GM21381 (cell line): ENCODE measurements around the gene ZNF414.
"Not testable (repeated sequence)": the region's sequence is repeated elsewhere in the genome, so short reads cannot be mapped to it uniquely, and the experiment has no call there.

Experiments used
- ATAC-seq: cut with Tn5 transposase; IDR thresholded peaks from one replicate; pipeline ENCODE4 v1.9.1; 2021; ENCODE audit warnings: mild to moderate bottlenecking, moderate library complexity; ENCODE audit not compliant: unreplicated experiment

ZNF414 gene

DNA sequence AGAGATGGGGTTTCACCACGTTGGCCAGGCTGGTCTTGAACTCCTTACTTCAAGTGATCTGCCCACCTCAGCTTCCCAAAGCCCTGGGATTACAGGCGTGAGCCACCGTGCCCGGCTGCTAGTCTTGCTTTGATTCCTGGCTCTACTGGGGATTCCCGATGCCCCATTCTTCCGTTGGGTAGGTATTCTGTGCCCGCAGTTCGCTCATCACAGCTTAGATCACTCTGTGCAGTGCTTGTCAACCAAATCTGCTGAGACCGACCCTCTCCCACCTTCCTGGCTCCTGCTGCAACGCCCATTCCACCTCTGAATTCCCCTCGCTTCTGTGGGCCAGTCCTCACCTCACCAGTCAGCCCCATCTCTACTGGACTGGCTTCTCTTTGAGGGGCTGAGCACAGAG is 4.6 kb upstream of the ZNF414 start:
- no peak for ATAC-seq

DNA sequence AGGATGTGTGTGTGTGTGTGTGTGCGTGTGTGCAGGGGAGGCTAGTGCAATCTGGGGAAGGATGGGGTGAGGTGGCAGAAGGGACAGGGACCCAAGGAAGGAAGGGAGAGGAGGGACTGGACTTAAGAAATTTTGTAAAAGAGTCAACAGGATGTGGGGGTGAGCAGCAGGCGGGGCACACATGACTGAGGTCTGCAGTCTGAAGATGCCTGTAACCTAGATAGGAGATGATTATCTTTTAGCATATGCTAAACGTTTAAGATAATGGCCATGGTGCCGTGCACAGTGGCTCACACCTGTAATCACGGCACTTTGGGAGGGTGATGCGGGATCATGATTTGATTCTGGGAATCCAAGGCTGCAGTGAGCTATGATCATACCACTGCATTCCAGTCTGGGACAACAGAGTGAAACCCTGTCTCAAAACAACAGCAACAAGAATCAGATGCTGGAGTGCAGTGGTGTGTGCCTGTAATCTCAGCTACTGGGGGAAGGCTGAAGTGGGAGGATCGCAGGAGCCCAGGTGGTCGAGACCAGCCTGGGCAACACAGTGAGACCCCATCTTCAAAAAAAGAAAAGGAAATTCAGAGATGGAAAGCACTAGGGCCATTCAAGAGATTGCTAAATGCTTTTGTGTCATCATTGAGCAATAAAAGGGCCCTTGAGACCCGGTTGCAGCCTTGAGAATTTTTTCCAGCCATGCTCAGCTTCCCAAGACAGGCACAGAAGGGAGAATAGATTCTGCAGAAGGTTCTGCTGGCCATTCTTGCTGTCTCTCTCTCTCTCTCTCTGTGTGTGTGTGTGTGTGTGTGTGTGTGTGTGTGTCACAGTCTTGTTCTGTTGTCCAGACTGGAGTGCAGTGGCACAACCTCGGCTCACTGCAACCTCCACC is 3.8 kb upstream of the ZNF414 start:
- ATAC-seq: no peak

DNA sequence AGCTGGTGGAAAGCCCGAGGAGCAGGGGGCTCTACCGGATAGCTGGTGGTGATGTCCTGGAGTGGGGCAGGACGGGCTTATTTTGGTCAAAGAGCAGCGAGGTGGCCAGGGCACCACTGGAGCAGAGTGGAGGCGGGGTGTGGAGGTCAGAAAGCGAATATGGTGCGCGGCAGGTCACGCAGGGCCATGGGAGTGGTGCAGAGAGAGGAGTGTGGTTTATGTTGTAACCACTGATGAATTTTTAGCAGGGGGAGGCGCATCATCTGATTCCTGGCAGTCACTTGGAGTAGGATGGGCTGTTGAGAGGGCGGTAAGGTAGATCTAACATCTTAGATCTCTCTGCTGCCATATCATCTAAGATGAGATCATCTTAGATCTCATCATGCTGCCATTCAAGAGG is 1.4 kb upstream of the ZNF414 start:
- no peak for ATAC-seq

DNA sequence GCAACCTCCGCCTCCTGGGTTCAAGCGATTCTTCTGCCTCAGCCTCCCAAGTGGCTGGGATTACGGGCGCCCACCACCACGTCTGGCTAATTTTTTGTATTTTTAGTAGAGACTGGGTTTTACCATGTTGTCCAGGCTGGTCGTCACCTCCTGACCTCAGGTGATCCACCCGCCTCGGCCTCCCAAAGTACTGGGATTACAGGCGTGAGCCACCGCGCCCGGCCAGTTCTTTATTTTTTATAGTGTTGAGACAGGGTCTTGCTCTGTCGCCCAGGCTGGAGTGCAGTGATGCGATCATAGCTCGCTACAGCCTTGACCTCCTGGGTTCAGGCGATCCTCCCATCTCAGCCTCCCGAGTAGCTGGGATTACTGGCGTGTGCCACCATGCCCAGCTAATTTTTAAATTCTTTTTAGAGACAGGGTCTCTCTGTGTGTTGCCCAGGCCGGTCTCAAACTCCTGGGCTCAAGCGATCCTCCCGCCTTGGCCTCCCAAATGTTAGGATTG is 590 bp upstream of the ZNF414 start:
- ATAC-seq: not testable (repeated sequence)

DNA sequence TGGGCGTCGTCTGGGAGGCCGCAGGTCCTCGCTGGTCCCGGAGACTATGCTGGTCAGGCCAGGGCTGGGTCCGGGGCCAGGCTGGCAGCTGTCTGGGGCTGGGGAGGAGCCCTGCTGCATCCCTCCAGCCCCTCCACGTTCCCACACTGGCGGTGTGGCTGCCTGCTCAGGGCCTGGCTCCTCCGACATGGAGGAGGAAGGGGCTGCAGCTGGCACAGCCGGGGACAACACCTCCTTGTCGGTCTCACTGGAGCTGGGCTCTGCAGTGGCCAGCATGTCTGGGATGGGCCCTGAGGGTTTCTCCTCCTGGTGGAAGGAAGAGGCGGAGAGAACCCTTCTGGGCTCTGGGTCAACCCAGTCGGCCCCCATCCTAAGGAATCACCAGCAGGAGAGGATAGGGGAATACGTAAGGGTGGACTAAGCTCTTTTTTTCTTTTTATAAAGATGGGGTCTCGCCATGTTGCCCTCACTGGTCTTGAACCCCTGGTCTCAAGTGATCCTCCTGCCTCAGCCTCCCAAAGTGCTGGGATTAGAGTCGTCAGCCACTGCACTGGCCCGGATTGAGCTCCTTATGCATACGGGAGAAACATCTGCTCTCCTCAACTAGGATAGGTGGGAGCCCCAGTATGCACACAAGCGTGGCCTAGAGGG is 806 bp downstream of the ZNF414 start:
- no peak for ATAC-seq

DNA sequence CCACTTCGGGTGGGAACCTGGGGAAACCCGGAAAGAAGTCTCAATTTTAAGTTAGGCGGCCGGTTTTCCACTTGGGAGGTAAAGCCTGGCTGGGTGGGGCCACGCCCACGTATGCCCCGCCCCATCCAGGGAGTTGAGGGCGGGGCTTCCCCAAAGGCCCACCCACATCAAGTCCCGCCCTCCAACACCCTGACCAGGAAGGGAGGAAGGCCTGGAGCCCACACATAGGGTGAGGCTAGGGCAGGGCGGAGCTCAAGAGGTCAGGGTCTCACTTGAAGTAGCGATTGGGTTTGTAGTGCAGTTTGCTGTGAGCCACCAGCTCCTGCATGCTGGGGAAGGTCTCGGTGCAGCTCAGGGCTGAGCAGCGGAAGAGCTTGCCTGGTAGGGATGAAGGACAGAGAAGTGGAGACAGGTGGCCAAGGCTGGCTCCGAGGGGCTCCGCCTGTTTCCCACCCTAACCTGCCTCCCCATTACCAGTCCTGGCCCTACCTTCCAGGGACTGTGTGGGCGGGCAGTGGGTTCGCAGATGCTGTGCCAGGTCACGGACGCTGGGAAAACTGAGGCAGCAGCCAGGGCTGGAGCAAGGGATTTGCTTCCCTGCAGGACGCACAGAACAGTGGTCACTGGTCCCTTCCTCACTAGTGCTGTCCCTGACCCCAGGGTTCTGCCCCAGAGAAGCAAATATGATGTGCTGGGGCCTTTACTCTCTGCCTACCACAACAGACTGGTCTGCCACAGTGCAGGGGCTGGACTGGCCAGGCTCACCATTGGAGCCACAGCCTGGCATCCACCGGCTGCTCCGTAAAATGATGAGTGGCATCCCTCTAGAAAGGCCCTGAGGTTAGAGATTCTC is 1.6 kb downstream of the ZNF414 start:
- ATAC-seq: no peak

DNA sequence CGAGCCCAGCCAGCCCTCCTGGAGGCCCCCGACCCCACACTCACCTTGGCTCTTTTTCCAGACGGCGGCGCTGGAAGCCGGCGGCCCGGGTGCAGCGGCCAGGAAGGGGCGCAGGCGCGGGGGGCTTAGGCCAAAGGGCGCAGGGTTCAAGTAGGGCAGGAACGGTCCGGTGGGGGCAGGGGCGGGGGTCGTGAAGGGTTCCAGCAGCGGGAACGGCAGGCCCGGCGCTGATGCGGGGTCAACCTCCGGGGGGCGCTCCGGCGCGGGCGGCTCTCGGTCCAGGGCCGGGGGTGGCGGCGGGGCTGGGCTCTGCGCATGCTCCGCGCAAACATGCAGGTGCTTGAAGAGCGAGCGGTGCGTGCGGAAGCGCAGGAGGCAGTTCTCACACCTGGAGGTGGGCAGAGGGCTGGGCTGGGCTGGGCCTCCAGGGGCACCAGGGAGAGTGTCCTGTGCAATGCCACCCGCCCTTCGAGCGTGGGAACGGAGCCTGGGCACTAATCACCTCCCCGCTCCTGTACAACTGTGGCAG is 2.3 kb downstream of the ZNF414 start:
- ATAC-seq: no peak

DNA sequence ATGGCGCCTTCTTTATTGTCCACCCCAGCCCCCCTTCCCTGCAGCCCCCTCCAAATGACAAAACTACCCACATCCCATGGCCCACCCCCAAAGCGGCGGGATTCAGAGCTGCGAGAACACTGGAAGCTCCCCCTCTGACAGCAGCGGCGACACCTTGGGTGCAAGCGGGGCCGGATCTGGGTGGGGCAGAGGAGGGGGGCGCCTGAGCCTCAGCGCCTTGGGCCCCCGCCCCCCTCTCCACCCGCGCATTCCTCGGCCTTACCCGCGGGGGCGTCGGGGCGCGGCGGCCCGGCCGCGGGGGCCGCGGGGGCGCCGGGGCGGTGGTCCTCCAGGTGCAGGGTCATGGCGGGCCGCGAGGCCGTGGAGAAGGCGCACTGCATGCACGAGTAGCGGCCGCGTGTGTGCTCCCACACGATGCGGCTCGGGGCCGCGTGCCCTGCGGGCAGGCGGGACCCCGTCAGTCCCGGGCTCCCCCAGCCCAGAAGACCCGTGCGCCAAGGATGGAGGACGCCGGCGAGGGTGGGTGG is 3.3 kb downstream of the ZNF414 start:
- no peak for ATAC-seq

DNA sequence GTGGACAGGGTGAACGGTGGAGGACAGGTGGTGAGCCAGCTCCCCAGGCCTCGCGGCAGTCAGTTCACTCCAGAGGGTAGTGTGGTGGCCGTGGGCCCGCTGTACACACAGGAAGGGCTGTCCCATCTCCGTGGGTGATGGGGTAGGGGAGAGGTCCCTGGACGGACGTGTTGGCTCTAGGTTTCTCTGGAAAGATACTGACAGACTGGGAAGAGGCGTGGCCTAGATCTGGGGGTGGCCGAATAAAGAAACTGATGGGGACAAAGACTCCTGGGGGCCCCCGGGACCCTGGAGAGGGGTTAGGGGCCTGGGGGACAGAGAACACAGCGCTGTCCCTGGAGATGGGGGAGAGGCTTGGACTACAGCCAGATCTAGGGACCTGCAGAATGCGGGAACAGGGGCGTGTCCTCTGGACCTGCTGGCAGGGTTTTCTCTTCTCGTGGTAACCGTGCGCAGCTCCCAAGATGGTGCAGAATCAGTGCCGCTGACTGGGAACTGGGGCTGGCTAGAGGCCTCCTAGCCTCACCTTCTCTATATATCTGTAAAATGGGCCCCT is 7.5 kb downstream of the ZNF414 start:
- no peak for ATAC-seq

DNA sequence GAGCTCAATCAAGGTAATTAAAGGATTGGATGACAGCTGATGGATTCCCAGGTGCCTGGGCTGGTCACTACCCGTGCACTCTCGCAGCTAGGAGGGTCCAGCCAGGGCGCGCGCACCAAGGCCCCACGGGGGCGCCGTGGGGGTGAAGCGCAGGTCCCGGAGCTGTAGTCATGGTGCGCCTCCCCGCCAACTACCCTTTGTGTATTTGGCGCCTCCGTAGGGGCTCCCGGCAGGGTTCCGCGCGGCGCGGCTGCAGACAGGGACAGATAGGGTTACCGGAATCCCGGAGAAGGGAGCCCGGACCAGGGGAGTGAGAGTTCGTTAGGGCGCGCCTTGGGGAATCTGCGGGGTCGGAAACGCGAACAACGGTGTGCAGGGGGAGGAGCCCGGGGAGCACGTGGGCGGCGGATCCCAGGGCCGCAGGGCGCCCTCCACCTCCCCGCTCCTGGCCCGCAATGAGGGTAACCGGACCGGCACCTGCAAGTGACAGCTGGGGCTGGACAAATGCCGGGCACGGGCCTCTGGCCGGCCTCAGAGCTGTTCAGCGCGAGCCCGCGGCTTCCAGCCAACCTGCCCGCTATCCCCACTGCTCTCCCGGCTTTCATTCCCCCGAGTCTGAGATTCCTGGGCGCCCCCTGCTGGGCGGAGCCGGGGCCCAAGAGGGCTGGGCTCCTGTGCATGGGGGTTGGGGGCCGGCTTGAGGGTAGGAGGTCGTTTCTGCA is 8.1 kb downstream of the ZNF414 start:
- no peak for ATAC-seq

DNA sequence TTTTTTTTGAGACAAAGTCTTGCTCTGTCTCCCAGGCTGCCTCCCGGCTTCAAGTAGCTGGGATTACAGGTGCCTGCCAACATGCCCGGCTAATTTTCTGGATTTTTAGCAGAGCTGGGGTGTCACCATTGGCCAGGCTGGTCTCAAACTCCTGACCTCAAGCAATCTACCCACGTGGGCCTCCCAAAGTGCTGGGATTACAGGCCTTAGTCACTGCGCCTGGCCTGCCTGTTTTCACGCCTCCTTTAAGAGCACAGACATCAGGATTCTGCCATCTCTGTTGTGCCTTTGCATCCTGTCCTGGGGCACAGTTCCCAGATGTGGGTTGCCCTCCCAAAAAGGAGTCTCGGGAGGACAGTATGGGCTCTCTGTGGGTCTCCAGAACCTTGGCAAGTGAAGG is 9.0 kb downstream of the ZNF414 start:
- ATAC-seq: no peak

DNA sequence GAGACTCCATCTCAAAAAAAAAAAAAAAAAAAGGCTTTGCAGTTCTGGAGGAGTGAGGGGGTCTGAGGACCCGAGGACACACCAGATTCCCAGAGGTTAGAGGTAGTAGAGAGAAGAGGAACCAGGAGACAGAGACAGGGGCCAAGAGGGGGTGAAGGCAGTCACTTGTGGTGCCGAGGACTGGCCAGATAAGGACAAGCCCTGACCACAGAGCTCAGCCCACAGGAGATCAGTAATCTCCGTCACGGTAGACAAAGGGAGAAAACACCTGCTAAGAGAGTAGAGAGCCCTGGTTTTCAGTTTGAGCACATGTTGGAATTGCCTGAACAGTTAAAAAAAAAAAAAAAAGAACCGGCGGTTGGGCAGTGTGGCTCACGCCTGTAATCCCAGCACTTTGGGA is 9.8 kb downstream of the ZNF414 start:
- no peak for ATAC-seq

DNA sequence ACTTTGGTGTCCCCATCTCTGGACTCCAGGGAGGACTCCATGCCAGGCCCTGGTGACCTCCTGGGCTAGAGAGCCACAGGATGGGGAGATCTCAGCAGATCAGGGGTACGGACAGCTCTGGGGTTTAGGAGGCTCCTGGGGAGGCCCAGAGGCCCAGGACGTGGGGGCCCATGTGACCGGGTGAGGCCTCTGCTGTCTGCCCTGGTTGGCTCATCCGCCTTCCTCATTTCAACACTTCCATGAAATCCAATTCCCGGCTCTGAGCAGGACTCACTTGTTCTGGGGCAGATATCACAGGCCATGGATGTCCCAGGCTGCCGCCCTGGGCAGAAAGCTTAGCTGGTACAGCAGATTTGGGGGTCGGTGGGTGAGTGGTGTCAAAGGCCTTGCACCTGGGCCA is 10.5 kb downstream of the ZNF414 start:
- ATAC-seq: no peak

DNA sequence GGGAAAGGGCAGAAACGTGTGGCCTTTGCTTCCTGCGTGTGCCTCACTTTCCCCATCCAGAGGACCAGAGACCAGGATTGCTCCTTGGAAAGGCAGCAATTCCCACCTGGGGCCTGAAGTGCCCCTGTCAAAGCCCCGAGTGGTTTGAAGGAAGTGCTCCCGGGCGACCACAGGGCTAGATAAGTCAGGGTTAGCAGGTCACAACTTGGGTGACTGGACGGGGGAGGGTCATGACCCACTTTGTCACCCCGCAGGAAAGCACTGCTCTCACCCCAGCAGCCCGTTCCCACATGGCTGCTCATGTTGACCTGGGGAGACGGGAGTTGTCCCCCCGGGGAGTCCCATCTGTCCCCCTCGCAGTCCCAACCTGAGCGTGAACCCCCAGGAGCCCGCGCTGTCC is 12.0 kb downstream of the ZNF414 start:
- ATAC-seq: no peak

DNA sequence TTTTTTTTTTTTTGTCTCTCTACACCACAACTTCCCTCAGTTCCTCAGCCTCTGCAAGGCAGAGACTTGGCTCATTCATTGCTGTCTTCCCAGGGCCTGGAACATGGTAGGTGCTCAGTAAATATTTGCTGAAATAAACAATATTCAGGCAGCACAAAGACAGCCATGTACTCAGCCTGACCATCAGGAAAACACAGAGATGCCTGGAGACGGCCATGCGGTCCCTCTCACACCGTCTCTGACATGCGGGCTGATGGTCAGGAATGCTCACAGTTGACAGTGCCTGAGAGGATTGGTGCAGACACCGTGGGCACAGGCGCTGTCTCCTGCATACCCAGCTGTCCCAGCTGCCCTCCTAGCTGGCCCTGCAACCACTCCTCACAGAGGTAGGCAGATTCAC is 12.5 kb downstream of the ZNF414 start:
- ATAC-seq: no peak

DNA sequence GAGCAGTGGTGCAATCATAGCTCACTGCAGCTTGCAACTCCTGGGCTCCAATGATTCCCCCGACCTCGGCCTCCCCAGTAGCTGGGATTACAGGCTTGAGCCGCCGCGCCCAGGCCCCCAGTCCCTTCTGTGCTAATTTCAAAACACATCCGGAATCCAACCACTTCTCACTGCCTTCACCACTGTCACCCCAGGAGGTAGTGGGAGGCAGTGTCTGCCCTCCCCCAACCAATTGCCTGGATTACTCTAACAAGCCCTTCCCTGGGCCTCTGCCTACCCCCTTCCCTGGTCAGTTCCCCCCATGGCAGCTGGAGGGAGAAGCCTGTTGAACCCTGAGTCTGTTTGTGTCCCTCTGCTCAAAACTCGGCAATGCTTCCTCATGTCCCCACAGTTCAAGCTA is 13.8 kb downstream of the ZNF414 start:
- ATAC-seq: no peak

DNA sequence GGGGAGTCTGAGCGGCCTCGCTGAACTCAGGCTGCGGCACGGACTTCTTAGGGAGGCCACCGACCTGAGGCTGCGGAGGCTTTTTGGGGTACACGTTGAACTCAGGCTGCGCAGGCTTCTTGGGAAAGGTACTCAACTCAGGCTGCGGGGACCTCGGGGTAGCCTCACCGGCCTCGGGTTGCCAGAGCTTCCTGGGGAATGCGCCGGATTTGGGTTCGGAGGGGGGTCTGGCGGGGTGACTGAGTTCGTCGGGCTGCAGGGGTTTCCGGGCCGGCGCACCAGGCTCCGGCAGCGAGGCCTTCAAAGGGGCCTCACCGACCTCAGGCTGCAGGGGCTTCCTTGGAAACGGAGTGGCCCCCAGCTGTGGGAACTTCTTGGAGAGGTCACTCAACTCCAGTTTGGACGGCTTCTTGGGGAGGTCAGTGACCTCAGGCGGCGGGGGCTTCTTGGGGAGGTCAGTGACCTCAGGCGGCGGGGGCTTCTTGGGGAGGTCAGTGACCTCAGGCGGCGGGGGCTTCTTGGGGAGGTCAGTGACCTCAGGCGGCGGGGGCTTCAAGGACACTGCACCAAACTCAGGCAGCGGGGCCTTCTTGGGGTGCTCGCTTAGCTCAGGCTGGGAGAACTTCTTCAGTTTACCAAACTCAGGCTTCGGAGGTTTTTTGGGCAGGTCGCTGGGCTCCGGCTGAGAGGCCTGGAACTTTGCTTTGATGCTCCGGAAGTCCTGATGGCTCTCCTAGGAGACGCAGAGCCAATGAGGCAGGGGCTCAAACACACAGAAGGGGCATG is 14.7 kb downstream of the ZNF414 start:
- ATAC-seq: no peak

DNA sequence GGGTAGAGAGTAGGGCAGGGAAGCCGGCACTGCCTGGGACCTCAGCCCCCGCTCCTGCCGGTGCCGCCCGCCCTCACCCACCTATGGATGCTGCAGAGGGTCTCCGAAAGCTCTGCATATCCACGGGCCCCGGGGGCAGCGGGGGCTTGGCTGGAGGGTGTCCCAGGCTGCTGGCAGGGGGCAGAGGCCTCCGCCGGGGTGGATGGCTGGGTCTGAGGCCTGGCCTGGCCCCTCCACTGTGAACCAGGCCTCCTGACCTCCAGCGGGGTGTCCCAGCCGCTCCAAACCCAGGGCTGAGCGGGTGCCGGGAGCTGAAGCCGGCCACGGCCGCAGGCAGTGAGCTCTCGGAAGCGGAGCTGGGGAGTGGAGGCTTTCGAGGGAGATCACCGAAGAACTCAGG is 15.7 kb downstream of the ZNF414 start:
- ATAC-seq: no peak

DNA sequence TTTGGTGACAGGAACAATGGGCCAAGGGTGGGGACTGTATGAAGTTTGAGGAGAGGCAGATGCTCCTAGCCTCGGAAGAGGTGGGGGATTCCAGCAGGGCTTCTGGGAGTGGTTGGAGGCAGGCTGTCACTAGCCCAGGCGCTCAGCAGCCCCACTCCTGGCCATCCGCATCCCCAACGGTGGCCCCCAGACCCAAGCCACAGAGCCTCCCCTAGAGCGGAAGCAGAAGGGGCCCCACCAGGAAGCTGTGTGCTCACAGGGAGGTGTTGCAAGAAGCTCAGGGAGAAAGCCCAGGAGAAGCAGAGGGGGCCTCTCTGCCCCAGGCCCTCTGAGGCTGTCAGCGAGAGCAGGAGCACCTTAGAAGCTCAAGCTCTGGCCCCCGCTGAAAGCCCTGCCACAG is 19.8 kb downstream of the ZNF414 start:
- ATAC-seq: no peak
